UCSD-AML1 (cell line): Measurements from ENCODE around the gene HPCA.

Source experiments
- DNase-seq: peaks from one replicate; lab custom pipeline; 2025; ENCODE audit not compliant: unreplicated experiment; lab: John Stamatoyannopoulos, UW

HPCA gene

GRCh38 chr1:32928715-32929114 is 42.4 kb downstream of the HPCA start:
- DNase-seq: no peak

- DNase-seq: no peak
Observed at GRCh38 chr1:32929366-32929765, 43.1 kb downstream of the HPCA start.

- no peak for DNase-seq
Observed at GRCh38 chr1:32931760-32932159, 45.5 kb downstream of the HPCA start.

GRCh38 chr1:32933742-32934322 is 47.5 kb downstream of the HPCA start:
- no peak for DNase-seq

GRCh38 chr1:32934535-32934934 is 48.2 kb downstream of the HPCA start:
- DNase-seq: no peak

GRCh38 chr1:32937061-32937460 is 50.8 kb downstream of the HPCA start:
- no peak for DNase-seq

- no peak for DNase-seq
Observed at GRCh38 chr1:32939655-32940371, 53.5 kb downstream of the HPCA start.

- DNase-seq: no peak
Observed at GRCh38 chr1:32944180-32944579, 57.9 kb downstream of the HPCA start.
